ENCODE measurements around the gene NEAT1. TPM values are rescaled to one million over a fixed set of nuclear protein-coding genes. Genes with fewer than 3 reads are reported as not detected.

Gene NEAT1
- total RNA-seq, 1 donor from 2014 or later = 114 TPM

GRCh38 chr11:65418431-65418680 lies 4.2 kb upstream of the NEAT1 start:
- FAIRE-seq = no peak
- Histone ChIP-seq H3K36me3 (ENCODE audit: control insufficient read depth, insufficient read depth, low read length) (peaks cover 8% of the 10 kb centered on the region), H3K27me3 (ENCODE audit: control insufficient read depth, insufficient read depth, low read length) (no peaks in the 10 kb centered on the region), H3K4me3 (ENCODE audit: low read depth, low read length) (no peak overlapping the region)
- TF ChIP-seq CTCF (IDR thresholded peaks at IDR 0.05; ENCODE audit: insufficient read depth, low read length, severe bottlenecking) = no peak
- DNase-seq (ENCODE audit: low read depth) = no peak

- DNase-seq (ENCODE audit: low read depth) (peak; percentile 89), FAIRE-seq (no peak)
- TF ChIP-seq CTCF (IDR thresholded peaks at IDR 0.05; ENCODE audit: insufficient read depth, low read length, severe bottlenecking) = no peak
- Histone ChIP-seq H3K36me3 (ENCODE audit: control insufficient read depth, insufficient read depth, low read length) (peaks cover 13% of the 10 kb centered on the region), H3K4me3 (ENCODE audit: low read depth, low read length) (peak overlapping the region; percentile 18), H3K27me3 (ENCODE audit: control insufficient read depth, insufficient read depth, low read length) (no peaks in the 10 kb centered on the region)
Observed at GRCh38 chr11:65418681-65419459, 3.7 kb upstream of the NEAT1 start.

- Histone ChIP-seq H3K27me3 (ENCODE audit: control insufficient read depth, insufficient read depth, low read length) (no peaks in the 10 kb centered on the region), H3K36me3 (ENCODE audit: control insufficient read depth, insufficient read depth, low read length) (peaks cover 17% of the 10 kb centered on the region), H3K4me3 (ENCODE audit: low read depth, low read length) (peak overlapping the region; percentile 18)
- DNase-seq (ENCODE audit: low read depth) (no peak), FAIRE-seq (no peak)
- no peak for TF ChIP-seq CTCF (IDR thresholded peaks at IDR 0.05; ENCODE audit: insufficient read depth, low read length, severe bottlenecking)
Observed at GRCh38 chr11:65419460-65419771, 3.2 kb upstream of the NEAT1 start.

GRCh38 chr11:65419772-65420481 lies 2.7 kb upstream of the NEAT1 start:
- no peak for TF ChIP-seq CTCF (IDR thresholded peaks at IDR 0.05; ENCODE audit: insufficient read depth, low read length, severe bottlenecking)
- Histone ChIP-seq H3K4me3 (ENCODE audit: low read depth, low read length) (peak overlapping the region; percentile 20), H3K36me3 (ENCODE audit: control insufficient read depth, insufficient read depth, low read length) (peaks cover 18% of the 10 kb centered on the region), H3K27me3 (ENCODE audit: control insufficient read depth, insufficient read depth, low read length) (no peaks in the 10 kb centered on the region)
- DNase-seq (ENCODE audit: low read depth) = peak; percentile 91
- no peak for FAIRE-seq

- peak overlapping the region; percentile 16 for H3K4me3 ChIP-seq (ENCODE audit: low read depth, low read length)
- peak; percentile 1 for DNase-seq (ENCODE audit: low read depth)
- no peak for FAIRE-seq
- no peak for TF ChIP-seq CTCF (IDR thresholded peaks at IDR 0.05; ENCODE audit: insufficient read depth, low read length, severe bottlenecking)
- H3K36me3 ChIP-seq (ENCODE audit: control insufficient read depth, insufficient read depth, low read length) = peaks cover 18% of the 10 kb centered on the region
- no peaks in the 10 kb centered on the region for H3K27me3 ChIP-seq (ENCODE audit: control insufficient read depth, insufficient read depth, low read length)
Observed at GRCh38 chr11:65420506-65420905, 2.1 kb upstream of the NEAT1 start.

Data from bronchial epithelial cell (primary cell).